ENCODE data around the gene MYPN.
"Not testable (repeated sequence)": the region's sequence is repeated elsewhere in the genome, so short reads cannot be mapped to it uniquely, and the experiment has no call there.

Gene MYPN

DNA sequence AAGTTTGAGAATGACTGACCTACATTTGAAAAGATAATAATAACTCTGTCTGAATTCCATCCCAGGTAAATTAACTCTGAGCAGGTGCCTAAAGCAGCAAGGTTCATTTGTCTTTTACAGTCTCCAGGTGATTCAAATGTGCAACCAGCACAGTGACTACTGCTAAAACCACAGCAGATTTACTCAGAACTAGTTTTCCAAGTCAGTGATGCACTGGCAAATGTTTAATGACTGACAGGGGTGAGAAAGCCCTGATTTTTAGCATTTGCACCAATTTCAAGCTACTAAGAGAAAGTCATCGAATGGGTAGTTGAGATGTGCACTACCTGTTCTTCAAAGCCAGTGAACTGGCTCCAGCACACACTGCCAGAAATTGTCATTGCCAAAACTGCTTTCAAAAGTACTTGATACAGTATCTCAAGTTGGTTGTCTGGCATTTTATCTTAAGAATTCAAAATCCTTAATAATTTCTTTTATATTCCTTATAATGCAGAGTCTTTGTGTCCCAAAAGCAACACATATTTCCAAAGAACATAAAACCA lies 62.3 kb downstream of the MYPN start:
- DNase-seq (ENCODE audit: low read depth) = no peak

DNA sequence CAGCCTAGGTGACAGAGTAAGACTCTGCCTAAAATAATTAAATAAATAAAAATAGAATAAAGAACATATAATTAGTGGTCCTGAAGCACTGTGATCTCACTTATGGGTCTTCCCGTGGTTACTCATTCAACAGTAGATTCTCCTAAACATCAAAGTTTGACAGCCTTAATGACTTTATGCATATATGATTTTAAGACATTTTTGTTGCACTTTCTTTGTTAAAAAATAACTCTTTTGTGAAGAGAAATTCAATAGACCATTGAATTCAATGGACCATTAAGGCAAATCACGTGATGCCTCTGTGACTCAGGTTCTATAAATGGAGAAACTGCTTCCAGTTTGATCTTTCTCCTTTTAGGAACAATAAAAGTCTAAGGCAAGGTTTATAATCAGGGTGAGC lies 63.0 kb downstream of the MYPN start:
- DNase-seq (ENCODE audit: low read depth) = no peak

DNA sequence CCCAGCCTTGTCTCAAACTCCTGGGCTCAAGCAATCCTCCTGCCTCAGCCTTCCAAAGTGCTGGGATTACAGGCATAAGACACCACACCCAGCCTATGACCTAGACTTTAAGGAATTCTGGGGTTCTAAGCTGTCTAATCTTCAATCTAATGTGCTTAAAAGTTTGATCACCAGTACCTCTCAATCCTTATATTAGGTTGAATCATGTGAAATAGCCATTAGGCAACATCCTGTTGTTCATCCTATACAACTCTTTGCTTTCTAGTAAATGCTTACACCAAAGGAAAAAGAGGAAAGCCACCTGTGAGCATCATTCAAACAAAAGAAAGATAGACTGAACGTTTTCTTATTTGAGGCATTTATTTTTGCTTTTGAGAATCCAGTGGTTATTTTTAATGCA lies 66.7 kb downstream of the MYPN start:
- no peak for DNase-seq (ENCODE audit: low read depth)

DNA sequence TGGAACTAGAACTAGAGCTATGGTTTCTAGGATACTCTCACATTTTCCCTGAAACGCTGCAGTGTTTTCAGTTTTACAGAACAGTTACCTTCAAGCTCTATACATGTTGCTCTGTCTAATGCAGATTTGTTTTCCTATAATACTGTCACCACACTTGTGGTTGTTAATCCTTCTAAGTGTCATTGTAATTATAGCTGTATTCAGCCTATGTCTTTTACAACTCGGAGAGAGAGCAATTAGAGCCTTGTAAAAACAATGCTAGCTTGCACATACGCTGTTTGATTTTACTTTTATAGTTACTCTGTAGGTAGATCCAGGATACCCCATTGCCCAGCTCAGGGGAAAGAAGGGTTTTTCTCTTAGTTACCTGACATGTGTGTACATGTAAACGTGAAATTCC lies 67.5 kb downstream of the MYPN start:
- no peak for DNase-seq (ENCODE audit: low read depth)

DNA sequence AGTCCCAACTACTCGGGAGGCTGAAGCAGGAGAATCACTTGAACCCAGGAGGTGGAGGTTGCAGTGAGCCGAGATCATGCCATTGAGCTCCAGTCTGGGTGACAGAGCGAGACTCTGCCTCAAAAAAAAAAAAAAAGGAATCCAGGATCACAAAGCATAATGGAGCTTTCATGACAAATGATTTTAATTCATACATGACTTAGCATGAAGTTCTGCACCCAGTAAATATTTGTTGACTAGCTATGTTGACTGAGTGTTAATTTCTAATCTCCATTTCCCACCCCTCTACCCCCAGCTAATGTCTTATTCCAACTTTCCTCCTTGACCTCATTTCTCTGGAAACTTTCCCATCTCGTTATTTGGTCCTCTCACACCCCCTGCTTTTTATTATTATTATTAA lies 69.3 kb downstream of the MYPN start:
- DNase-seq (ENCODE audit: low read depth) = no peak

DNA sequence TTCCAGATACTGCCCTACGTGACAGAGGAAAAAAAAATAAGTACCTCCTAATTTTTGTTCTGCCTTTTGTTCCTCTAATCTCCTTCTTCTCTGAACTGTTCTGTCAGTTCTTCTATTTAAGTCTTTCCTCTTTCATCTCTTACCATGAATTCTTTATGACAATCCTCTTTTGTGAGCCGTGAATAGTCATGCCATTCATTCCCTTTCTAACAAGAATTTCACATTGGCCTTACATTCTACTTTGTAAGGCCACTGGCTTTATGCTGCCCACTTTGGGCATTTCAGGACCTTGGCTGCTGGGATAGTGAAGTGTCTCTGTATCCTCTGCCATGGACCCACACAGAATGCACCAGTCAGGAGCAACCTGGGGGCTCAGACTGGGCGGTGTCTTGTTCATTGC lies 69.7 kb downstream of the MYPN start:
- DNase-seq (ENCODE audit: low read depth) = no peak

DNA sequence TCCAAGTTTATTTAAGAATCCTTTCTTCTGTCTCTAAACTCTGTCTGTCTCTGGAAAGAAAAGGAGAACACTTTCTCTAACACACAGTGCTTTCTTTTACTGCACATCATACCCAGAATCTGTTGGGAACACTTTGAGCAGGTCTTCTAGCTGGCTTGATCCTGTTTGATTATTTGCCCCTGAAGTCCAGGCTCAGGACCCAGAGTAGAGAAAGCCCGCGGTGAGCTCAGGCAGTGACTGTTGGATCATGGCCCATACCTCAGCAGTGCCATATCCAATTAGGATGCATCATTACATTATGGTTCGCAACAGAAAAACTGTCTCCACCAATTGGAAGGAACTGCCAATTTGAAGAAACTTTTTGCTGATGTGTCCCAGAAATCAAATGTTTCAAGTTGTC lies 71.2 kb downstream of the MYPN start:
- DNase-seq (ENCODE audit: low read depth) = no peak

DNA sequence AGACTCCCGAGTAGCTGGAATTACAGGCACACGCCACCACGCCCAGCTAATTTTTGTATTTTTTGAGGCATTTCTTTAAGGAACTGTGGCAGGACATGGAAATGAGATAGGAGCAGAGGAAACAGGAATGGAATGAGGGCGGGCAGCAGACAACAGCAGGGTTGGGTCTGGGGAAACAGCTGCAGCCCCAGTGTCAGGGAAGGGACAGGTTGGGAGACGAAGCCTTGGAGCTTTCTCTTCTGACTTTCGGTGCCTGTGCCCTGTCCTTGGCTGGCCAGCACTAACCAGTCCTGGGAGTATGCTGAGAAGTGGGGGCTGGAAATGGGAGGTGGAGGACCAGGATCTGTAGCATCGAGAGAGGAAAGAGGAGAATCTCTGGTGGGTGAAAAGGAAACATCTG lies 75.3 kb downstream of the MYPN start:
- DNase-seq (ENCODE audit: low read depth) = no peak

DNA sequence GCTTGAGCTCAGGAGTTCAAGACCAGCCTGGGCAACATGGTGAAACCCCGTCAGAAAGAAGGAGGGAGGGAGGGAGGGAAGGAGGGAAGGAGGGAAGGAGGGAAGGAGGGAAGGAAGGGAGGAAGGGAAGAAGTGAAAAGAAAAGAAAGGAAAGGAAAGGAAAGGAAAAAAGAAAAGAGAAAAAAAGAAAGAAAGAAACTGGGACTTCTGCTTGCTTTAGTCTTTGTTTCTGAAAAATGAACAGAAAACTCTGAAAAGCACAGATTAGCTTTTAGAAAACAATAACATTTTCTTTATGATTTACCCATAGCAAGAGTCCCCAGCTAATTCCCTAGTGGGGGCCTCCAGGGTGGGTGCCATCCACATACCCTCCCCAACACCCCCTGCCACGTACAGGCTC lies 75.8 kb downstream of the MYPN start:
- DNase-seq (ENCODE audit: low read depth) = no peak

DNA sequence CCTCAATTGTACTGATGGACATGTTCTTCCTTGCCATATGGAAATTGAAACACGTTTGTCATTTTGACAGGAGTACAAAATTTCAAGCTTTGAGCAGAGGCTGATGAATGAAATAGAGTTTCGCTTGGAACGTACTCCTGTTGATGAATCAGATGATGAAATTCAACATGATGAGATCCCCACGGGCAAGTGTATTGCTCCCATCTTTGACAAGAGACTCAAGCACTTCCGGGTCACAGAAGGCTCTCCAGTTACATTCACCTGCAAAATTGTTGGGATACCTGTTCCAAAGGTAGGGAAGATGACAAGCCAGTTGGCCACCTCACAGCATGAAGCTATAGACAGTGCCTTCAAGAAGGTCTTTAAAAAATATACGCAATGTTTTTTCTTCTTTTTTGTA lies 79.5 kb downstream of the MYPN start:
- no peak for DNase-seq (ENCODE audit: low read depth)

DNA sequence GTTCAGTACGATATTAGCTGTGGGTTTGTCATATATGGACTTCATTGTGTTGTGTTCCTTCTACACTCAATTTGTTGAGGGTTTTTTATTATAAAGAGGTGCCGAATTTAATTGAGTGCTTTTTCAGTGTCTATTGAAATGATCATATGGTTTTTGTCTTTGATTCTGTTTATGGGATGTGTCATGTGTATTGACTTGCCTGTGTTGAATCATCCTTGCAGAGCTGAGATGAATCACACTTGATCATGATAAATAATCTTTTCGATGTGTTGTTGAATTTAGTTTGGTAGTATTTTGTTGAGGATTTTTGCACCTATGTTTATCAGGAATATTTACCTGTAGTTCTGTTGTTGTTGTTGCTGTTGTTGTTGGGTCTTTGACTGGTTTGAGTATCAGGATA lies 82.8 kb downstream of the MYPN start:
- DNase-seq (ENCODE audit: low read depth) = no peak

DNA sequence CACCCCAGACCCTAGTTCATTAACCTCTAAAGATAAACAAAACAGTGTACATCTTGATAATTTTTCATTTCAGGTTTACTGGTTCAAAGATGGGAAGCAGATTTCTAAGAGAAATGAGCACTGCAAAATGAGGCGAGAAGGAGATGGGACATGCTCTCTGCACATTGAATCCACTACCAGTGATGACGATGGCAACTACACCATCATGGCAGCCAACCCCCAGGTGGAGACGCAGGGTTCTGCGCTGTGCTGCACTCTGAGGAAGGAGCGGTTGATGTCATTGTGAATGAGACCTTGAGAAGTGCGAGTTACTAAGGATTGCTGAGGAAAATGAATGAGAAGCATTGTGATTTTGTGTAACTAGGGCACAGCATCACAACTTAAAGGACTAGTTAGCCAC lies 85.0 kb downstream of the MYPN start:
- DNase-seq (ENCODE audit: low read depth) = no peak

DNA sequence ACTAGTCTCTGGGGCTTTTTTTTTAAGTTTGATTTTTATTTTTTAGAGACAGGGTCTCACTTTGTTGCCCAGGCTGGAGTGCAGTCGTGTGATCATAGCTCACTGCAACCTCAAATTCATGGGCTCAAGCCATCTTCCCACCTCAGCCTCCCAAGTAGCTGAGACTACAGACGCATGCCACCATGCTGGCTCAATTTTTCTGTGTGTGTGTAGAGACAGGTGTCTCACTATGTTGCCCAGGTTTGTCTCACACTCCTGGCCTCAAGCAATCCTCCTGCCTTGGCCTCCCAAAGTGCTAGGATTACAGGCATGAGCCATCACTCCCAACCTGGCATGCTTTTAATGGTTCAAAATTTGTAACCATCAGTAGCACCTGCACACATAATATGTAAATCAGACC lies 86.5 kb downstream of the MYPN start:
- DNase-seq (ENCODE audit: low read depth) = not testable (repeated sequence)

DNA sequence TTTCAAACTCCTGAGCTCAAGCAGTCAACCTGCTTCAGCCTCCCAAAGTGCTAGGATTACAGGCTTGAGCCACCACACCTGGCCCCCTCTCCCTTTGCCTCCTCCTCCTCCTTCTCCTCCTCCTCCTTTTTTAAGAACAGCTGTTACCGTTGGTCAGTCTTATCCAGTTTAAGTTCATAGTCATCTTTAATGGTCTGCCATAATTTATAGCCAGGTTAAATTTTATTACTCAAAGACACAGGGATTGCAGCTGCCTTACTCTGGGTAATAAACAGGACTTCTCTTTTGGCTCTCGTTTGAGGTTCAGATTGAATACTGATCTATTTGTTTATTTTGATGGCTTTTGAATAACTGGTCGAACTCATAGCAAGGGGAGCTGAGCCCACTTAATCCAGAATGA lies 87.4 kb downstream of the MYPN start:
- no peak for DNase-seq (ENCODE audit: low read depth)

DNA sequence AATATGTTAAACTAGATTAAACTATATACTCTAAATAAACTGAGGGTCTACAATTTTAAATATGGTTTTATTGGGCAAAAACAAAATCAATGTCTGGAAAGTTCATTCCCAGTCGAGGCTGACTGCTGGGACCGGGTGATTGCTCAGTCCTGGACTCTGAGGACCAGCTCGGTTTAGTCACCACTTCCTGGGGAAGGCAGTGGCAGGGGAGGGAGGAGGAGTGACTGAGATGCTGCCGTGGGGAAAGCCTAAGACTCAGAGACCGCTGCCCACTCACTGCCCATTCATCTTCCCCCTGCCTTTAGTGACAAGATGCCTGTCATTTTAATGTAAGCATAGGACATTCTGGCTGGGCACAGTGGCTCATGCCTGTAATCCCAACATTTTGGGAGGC lies 93.7 kb downstream of the MYPN start:
- DNase-seq (ENCODE audit: low read depth) = no peak

DNA sequence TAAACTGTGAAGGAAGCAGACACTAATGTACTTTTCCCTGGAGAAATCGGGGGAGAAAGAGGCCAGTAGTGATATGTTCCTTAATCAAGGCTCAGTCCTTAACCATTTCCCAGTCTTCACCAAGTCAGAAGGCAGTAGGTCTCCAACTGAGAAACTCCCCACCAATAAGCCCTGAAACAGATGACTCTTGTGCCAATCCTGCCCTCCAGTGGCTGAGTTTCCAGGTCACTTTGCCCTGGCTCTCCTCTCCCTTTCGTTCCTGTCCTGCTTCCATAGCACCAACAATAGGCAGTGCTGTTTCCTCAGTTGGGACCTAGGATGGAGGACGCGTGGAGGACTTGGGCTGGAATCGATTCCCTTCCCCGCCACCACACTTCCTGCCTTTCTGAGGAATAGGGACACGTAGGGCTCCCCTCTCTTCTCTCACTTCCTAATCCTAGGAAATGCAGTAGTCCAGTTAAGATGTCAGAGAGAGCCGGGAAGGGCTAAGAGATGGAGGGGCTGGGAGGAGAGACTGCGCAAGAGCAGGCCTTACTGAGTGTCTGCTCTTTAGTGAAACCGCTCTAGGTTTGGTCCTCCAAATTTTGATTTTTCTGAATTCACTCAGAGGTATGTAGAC lies 99.2 kb downstream of the MYPN start:
- DNase-seq (ENCODE audit: low read depth) = no peak

DNA sequence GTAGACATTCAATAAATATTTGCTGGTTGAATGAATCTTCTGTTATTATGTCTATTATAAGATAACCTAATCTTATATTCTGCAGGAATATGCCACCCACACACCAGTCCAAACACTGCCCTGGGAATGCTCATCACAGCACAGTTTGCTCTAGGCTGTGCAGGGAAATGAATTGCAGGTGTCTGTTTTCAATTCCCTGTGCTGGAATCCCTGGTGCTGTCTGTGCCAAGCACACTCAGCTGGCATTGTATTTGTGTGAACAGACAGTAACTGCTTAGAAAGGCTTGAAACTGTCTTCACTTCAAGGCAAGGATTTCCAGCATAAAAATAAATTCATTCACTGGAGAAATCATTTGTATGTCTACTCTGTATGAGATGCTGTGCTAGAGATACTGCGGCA lies 102.4 kb downstream of the MYPN start:
- DNase-seq (ENCODE audit: low read depth) = no peak

DNA sequence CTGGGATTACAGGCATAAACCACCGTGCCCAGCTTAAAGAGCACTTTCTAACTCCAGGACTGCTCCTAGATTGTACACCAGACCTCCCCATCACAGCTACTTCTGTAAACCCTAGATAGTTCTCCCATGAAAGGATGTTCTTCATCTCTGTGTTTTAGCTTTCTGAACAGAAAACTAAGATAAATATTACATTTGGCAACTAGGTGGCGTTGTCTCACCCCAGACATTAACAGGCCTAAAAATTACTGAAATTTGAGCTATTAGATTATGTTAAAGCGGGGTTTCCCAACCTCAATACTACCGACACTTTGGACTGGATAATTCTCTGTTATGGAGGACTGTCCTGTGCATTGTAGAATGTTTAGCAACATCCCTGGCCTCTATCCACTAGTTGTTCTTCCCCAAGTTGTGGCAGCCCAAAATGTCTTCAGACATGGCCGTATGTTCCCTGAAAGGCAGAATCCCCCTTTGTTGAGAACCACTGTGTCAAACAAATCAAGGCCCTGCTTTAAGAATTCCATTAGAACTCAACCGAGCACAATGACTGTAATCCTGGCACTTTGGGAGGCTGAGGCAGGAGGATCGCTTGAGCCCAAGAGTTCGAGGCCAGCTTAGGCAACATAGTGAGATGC lies 103.5 kb downstream of the MYPN start:
- no peak for DNase-seq (ENCODE audit: low read depth)

DNA sequence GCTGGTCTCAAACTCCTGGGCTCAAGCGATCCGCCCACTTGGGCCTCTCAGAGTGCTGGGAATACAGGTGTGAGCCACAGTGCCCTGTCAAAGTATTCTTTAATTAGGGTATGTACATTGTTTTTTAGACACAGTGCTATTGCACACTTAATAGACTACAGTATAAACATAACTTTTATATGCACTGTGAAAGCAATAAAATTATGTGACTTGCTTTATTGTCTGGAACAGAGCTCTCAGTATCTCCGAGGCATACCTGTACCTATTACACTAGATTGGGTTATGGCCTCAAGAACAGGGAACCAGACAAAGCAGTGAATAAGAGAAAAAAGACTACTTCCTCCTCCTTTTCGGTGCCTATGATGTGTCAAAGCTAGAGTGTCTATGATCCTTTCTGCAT lies 109.5 kb downstream of the MYPN start:
- no peak for DNase-seq (ENCODE audit: low read depth)

DNA sequence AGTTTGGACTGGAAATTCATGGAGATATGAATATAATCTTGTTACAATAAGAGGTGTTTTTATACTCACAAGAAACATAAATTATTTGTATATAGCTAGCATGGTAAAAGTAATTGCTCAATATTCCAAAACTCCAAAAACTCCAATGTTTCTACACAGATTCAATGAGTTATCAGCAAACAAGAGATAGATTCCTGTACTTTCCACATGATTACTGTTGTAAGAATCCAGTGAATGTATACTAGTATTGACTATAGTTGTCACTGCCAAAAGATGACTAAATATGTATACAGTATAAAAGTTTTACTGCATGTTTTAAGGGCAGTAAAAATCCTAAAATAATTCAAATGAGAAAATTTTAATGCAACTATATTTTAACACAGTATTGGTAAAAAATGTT lies 111.9 kb downstream of the MYPN start:
- no peak for DNase-seq (ENCODE audit: low read depth)

DNA sequence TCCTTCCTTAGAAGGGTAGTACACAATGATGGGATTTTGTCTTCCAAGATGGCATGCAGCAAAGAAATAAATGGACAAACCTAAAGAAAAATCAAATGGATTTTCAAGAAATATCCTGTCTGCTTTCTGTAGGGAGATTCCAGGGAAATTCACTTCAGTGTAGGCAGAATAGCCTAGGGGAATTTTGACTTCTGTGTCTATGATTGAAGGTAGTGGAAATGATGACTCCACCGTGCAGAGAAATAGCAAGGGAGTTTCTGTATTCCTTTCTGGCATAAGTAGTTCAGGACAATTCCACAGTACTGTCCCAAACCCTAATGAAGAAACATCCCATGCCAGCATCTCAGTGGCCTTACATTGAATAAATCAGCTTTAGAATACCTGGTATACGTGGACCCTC lies 113.1 kb downstream of the MYPN start:
- DNase-seq (ENCODE audit: low read depth) = no peak

DNA sequence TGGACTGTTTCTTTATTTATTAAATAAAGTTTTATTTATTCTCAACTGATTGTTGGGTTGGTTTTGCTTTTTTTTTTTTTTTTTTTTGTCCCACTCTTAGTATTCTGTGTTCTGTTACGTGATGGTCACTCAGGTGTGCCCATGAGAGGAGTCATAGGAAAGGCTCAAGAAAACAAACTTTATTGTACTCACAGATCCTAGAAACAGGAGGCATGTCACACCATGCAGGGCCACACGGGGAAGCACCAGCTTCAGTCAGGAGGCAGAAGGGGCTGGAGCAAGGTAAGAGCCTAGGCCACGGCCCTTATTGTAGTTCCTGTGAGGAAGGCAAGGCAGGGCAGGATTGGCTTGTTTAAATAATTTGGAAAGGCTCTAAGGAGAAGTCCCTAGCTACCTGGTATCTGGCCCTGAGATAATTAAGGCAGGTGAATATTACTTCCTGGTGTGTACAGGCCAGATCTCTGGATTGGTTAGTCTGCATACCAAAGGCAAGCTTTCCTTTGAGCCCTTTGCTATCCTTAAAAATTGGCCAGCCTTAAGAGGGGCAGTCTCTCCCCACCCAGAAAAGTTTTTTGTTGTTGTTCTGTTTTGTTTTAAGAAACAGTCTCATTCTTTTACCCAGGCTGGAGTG lies 114.4 kb downstream of the MYPN start:
- DNase-seq (ENCODE audit: low read depth) = no peak

DNA sequence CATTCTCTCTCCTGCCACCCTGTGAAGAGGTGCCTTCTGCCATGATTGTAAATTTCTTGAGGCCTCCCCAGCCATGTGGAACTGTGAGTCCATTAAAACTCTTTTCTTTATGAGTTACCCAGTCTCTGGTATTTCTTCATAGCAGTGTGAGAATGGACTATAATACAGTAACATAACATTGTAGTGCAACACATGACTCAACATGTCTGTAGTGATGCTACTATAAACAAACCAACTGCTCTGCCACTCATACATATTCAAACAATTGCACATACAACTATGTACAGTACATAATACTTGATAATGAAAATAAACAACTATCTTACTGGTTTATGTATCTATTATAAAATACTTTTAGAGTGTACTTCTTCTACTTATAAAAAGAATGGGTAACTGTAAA lies 115.5 kb downstream of the MYPN start:
- DNase-seq (ENCODE audit: low read depth) = no peak

DNA sequence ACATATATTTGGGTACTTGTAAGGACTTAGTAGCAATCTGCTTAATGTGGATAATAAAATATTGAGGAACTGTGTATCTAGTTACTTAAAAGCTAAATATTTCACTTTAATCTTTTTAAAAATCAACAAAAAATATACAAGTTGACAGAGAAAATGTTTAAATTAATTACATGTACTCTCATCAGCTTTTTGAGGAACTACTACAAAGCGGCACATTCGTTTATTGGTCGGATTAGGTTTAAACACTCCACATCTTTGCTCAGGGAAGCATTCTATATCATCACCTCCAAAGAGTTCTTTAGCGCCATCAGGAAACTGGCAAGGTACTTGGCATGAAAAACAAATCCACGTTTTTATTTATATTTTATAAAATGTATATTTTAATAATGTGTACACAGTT lies 121.0 kb downstream of the MYPN start:
- no peak for DNase-seq (ENCODE audit: low read depth)
